Activated CD8-positive, alpha-beta memory T cell treated with anti-CD3 and anti-CD28 coated beads, Interleukin-2, amount 10 ng/mL, durations not matched to agents 7 days and 5 days (primary cell): Measurements from ENCODE around the gene DNAH9. TPM values are rescaled to one million over a fixed set of nuclear protein-coding genes. Genes with fewer than 3 reads are reported as not detected.

Source experiments
- ATAC-seq: fragments of 150-1000 bp; cut with Tn5 transposase; one replicate; pipeline ENCODE4 v1.10.0; 2021; ENCODE audit warnings: moderate library complexity
- CTCF ChIA-PET: fragments of 350-600 bp; sonication (Branson Sonifier 250); formaldehyde crosslinking; loops from one replicate; lab custom pipeline; 2021; ENCODE audit warnings: antibody characterized with exemption; lab: Charles Lee
- DNase-seq: peaks from one replicate; pipeline ENCODE4 v3.0.0-alpha.2; 2020
- H3K27ac Mint-ChIP-seq: one replicate; pipeline ENCODE4 v1.8.0; 2021; ENCODE audit warnings: mild to moderate bottlenecking, mixed read lengths
- H3K27me3 Mint-ChIP-seq: one replicate; pipeline ENCODE4 v1.8.0; 2021; ENCODE audit warnings: mixed read lengths
- H3K36me3 Mint-ChIP-seq: one replicate; pipeline ENCODE4 v1.8.0; 2021; ENCODE audit warnings: mild to moderate bottlenecking, mixed read lengths
- H3K4me1 Mint-ChIP-seq: one replicate; pipeline ENCODE4 v1.8.0; 2021; ENCODE audit warnings: mixed read lengths
- H3K4me3 Mint-ChIP-seq: one replicate; pipeline ENCODE4 v1.8.0; 2021; ENCODE audit warnings: mild to moderate bottlenecking, moderate library complexity, mixed read lengths
- H3K9me3 Mint-ChIP-seq: one replicate; pipeline ENCODE4 v1.8.0; 2022; ENCODE audit warnings: low read depth, mixed read lengths
- total RNA-seq, 2 experiments: library from RNA; stranded (reverse); gene quantifications; one replicate each; pipeline ENCODE4 v1.2.3, GENCODE V29; 2021

DNAH9 gene
- total RNA-seq, 2 experiments from 2014 or later: not detected

- Mint-ChIP-seq H3K9me3 (peaks cover 2% of the 10 kb centered on the region), H3K4me3 (no peak overlapping the region), H3K27me3 (no peaks in the 10 kb centered on the region), H3K36me3 (no peaks in the 10 kb centered on the region), H3K27ac (no peak overlapping the region), H3K4me1 (no peaks in the 10 kb centered on the region)
- DNase-seq (no peak), ATAC-seq (no peak)
- CTCF ChIA-PET: no interaction called here
These were observed 169.8 kb downstream of the DNAH9 start for GRCh38 chr17:11768106-11768505.

GRCh38 chr17:11768981-11769380, 170.7 kb downstream of the DNAH9 start:
- ATAC-seq: no peak
- no peak overlapping the region for H3K4me3 Mint-ChIP-seq

GRCh38 chr17:11772031-11772430, 173.8 kb downstream of the DNAH9 start:
- H3K9me3 Mint-ChIP-seq: no peaks in the 10 kb centered on the region
- H3K36me3 Mint-ChIP-seq: no peaks in the 10 kb centered on the region
- ATAC-seq (no peak), DNase-seq (no peak)
- H3K27ac Mint-ChIP-seq: no peak overlapping the region
- CTCF ChIA-PET: no interaction called here
- H3K27me3 Mint-ChIP-seq: no peaks in the 10 kb centered on the region
- no peaks in the 10 kb centered on the region for H3K4me1 Mint-ChIP-seq
- no peak overlapping the region for H3K4me3 Mint-ChIP-seq

More at GRCh38 chr17:11768981-11769380, 170.7 kb downstream of the DNAH9 start:
- CTCF ChIA-PET: no interaction called here
- Mint-ChIP-seq H3K36me3 (no peaks in the 10 kb centered on the region), H3K27me3 (no peaks in the 10 kb centered on the region), H3K4me1 (no peaks in the 10 kb centered on the region), H3K27ac (no peak overlapping the region), H3K9me3 (no peaks in the 10 kb centered on the region)
- DNase-seq: no peak

- H3K9me3 Mint-ChIP-seq: peaks cover 12% of the 10 kb centered on the region
- ATAC-seq: no peak
- H3K4me3 Mint-ChIP-seq: no peak overlapping the region
- H3K36me3 Mint-ChIP-seq: no peaks in the 10 kb centered on the region
- no peak overlapping the region for H3K27ac Mint-ChIP-seq
- CTCF ChIA-PET: no interaction called here
- no peak for DNase-seq
- H3K4me1 Mint-ChIP-seq: no peaks in the 10 kb centered on the region
- H3K27me3 Mint-ChIP-seq: no peaks in the 10 kb centered on the region
These were observed 181.6 kb downstream of the DNAH9 start for GRCh38 chr17:11779892-11780291.

- Mint-ChIP-seq H3K4me1 (no peaks in the 10 kb centered on the region), H3K4me3 (no peak overlapping the region), H3K36me3 (no peaks in the 10 kb centered on the region), H3K9me3 (peaks cover 12% of the 10 kb centered on the region), H3K27me3 (no peaks in the 10 kb centered on the region), H3K27ac (no peak overlapping the region)
- no peak for ATAC-seq
- CTCF ChIA-PET: no interaction called here
- no peak for DNase-seq
These were observed 182.4 kb downstream of the DNAH9 start for GRCh38 chr17:11780621-11781020.

- ATAC-seq (no peak), DNase-seq (no peak)
- H3K4me3 Mint-ChIP-seq: no peak overlapping the region
- H3K27me3 Mint-ChIP-seq: no peaks in the 10 kb centered on the region
- H3K4me1 Mint-ChIP-seq: no peaks in the 10 kb centered on the region
- H3K27ac Mint-ChIP-seq: no peak overlapping the region
- no peaks in the 10 kb centered on the region for H3K36me3 Mint-ChIP-seq
- CTCF ChIA-PET: no interaction called here
- peaks cover 3% of the 10 kb centered on the region for H3K9me3 Mint-ChIP-seq
These were observed 188.6 kb downstream of the DNAH9 start for GRCh38 chr17:11786711-11787438.

GRCh38 chr17:11795906-11796305, 197.6 kb downstream of the DNAH9 start:
- Mint-ChIP-seq H3K4me3 (no peak overlapping the region), H3K4me1 (no peaks in the 10 kb centered on the region), H3K36me3 (no peaks in the 10 kb centered on the region), H3K27me3 (no peaks in the 10 kb centered on the region), H3K9me3 (no peaks in the 10 kb centered on the region), H3K27ac (no peak overlapping the region)
- ATAC-seq (no peak), DNase-seq (no peak)
- CTCF ChIA-PET: no interaction called here

GRCh38 chr17:11797803-11798202, 199.5 kb downstream of the DNAH9 start:
- ATAC-seq (no peak), DNase-seq (no peak)
- Mint-ChIP-seq H3K4me1 (no peaks in the 10 kb centered on the region), H3K27me3 (no peaks in the 10 kb centered on the region), H3K9me3 (no peaks in the 10 kb centered on the region), H3K4me3 (no peak overlapping the region), H3K36me3 (no peaks in the 10 kb centered on the region), H3K27ac (no peak overlapping the region)
- CTCF ChIA-PET: no interaction called here

- CTCF ChIA-PET: no interaction called here
- H3K4me1 Mint-ChIP-seq: no peaks in the 10 kb centered on the region
- ATAC-seq: no peak
- H3K27me3 Mint-ChIP-seq: no peaks in the 10 kb centered on the region
- H3K27ac Mint-ChIP-seq: no peak overlapping the region
- no peaks in the 10 kb centered on the region for H3K36me3 Mint-ChIP-seq
- no peak for DNase-seq
- H3K4me3 Mint-ChIP-seq: no peak overlapping the region
- H3K9me3 Mint-ChIP-seq: no peaks in the 10 kb centered on the region
These were observed 205.1 kb downstream of the DNAH9 start for GRCh38 chr17:11803231-11803969.

GRCh38 chr17:11805138-11805537, 206.9 kb downstream of the DNAH9 start:
- Mint-ChIP-seq H3K4me1 (no peaks in the 10 kb centered on the region), H3K9me3 (no peaks in the 10 kb centered on the region), H3K36me3 (no peaks in the 10 kb centered on the region), H3K27me3 (no peaks in the 10 kb centered on the region), H3K4me3 (no peak overlapping the region), H3K27ac (no peak overlapping the region)
- DNase-seq: no peak
- CTCF ChIA-PET: no interaction called here
- no peak for ATAC-seq

GRCh38 chr17:11805952-11806351, 207.7 kb downstream of the DNAH9 start:
- H3K36me3 Mint-ChIP-seq: no peaks in the 10 kb centered on the region
- CTCF ChIA-PET: no interaction called here
- DNase-seq (no peak), ATAC-seq (no peak)
- no peaks in the 10 kb centered on the region for H3K4me1 Mint-ChIP-seq
- H3K27ac Mint-ChIP-seq: no peak overlapping the region
- no peaks in the 10 kb centered on the region for H3K9me3 Mint-ChIP-seq
- H3K27me3 Mint-ChIP-seq: no peaks in the 10 kb centered on the region
- H3K4me3 Mint-ChIP-seq: no peak overlapping the region

GRCh38 chr17:11807606-11808005, 209.3 kb downstream of the DNAH9 start:
- H3K9me3 Mint-ChIP-seq: peaks cover 2% of the 10 kb centered on the region

GRCh38 chr17:11813278-11813677, 215.0 kb downstream of the DNAH9 start:
- Mint-ChIP-seq H3K27ac (no peak overlapping the region), H3K4me1 (no peaks in the 10 kb centered on the region), H3K27me3 (no peaks in the 10 kb centered on the region), H3K36me3 (no peaks in the 10 kb centered on the region), H3K4me3 (no peak overlapping the region), H3K9me3 (peaks cover 2% of the 10 kb centered on the region)
- DNase-seq (no peak), ATAC-seq (no peak)
- CTCF ChIA-PET: no interaction called here

More at GRCh38 chr17:11807606-11808005, 209.3 kb downstream of the DNAH9 start:
- no peak overlapping the region for H3K27ac Mint-ChIP-seq
- CTCF ChIA-PET: no interaction called here
- DNase-seq (no peak), ATAC-seq (no peak)
- H3K27me3 Mint-ChIP-seq: no peaks in the 10 kb centered on the region
- no peaks in the 10 kb centered on the region for H3K4me1 Mint-ChIP-seq
- H3K4me3 Mint-ChIP-seq: no peak overlapping the region
- no peaks in the 10 kb centered on the region for H3K36me3 Mint-ChIP-seq

GRCh38 chr17:11813871-11814270, 215.6 kb downstream of the DNAH9 start:
- DNase-seq: no peak
- no peak for ATAC-seq
- H3K9me3 Mint-ChIP-seq: peaks cover 2% of the 10 kb centered on the region
- H3K27me3 Mint-ChIP-seq: no peaks in the 10 kb centered on the region
- no peak overlapping the region for H3K4me3 Mint-ChIP-seq
- no peaks in the 10 kb centered on the region for H3K36me3 Mint-ChIP-seq
- H3K4me1 Mint-ChIP-seq: no peaks in the 10 kb centered on the region
- H3K27ac Mint-ChIP-seq: no peak overlapping the region
- CTCF ChIA-PET: no interaction called here
